Upper lobe of left lung (tissue), 6 donors: ENCODE data around the gene B4GALNT3. TPM values are rescaled to one million over a fixed set of nuclear protein-coding genes. Genes with fewer than 3 reads are reported as not detected.

ENCODE experiments used
- ATAC-seq, 2 donors: fragments of 200-7000 bp; cut with Tn5 transposase; one replicate each; pipeline ENCODE4 v1.9.1; 2022; ENCODE audit warnings: mild to moderate bottlenecking in 2 of 2, moderate library complexity in 2 of 2; ENCODE audit not compliant: low FRiP score in 2 of 2
- DNase-seq, 2 donors: peaks; one replicate each; pipeline ENCODE4 v3.0.0-alpha.2; 2019 to 2020
- H3K27ac ChIP-seq, 4 donors: fragments of 200-600 bp; sonication (generic); one replicate each; pipeline ENCODE4 v1.5.1; 2016 to 2019
- H3K27me3 ChIP-seq, 4 donors: fragments of 200-600 bp; sonication (generic); one replicate each; pipeline ENCODE4 v1.5.1; 2017 to 2019
- H3K36me3 ChIP-seq, 4 donors: fragments of 200-600 bp; sonication (generic); one replicate each; pipeline ENCODE4 v1.5.1; 2016 to 2019
- H3K4me1 ChIP-seq, 4 donors: fragments of 200-600 bp; sonication (generic); one replicate each; pipeline ENCODE4 v1.5.1; 2018 to 2019
- H3K4me3 ChIP-seq, 4 donors: fragments of 200-600 bp; sonication (generic); one replicate each; pipeline ENCODE4 v1.5.1; 2017 to 2019; ENCODE audit warnings: mild to moderate bottlenecking in 2 of 4, moderate library complexity in 1 of 4
- H3K9me3 ChIP-seq, 4 donors: fragments of 200-600 bp; sonication (generic); one replicate each; pipeline ENCODE4 v1.5.1; 2018 to 2019
- EP300 ChIP-seq, 4 donors: sonication (generic); formaldehyde crosslinking; IDR thresholded peaks; one replicate each; pipeline ENCODE4 v1.5.1; 2017; ENCODE audit warnings: antibody characterized with exemption in 4 of 4, control low read depth in 2 of 4
- POLR2A ChIP-seq, 4 donors: fragments of 450-650 bp; IDR thresholded peaks; one replicate each; pipeline ENCODE4 v1.5.1; 2016 to 2017; ENCODE audit warnings: antibody characterized with exemption in 4 of 4, mild to moderate bottlenecking in 2 of 4
- POLR2AphosphoS5 ChIP-seq, 2 donors: sonication (generic); formaldehyde crosslinking; IDR thresholded peaks; one replicate each; pipeline ENCODE4 v1.5.1; 2017; ENCODE audit warnings: antibody characterized with exemption in 2 of 2
- WGBS, 2 donors: methylation state at CpG; one replicate each; pipeline ENCODE4 v1.1.5; 2017 to 2018; 5-methylcytosine and 5-hydroxymethylcytosine counted together
- total RNA-seq, 6 donors: library from RNA; depleted of rRNA in 4 of 6; stranded (reverse); fragments of >200 nt in 4 of 6; gene quantifications; one replicate each; pipeline versions ENCODE4 v1.1.0 to v1.2.1, GENCODE V29; 2016 to 2021
- TF ChIP-seq, protein P1 (sequence below), 6 experiments: fragments of 450-650 bp in 4 of 6; fragments of 200-600 bp in 2 of 6; sonication (generic) in 2 of 6; IDR thresholded peaks; one replicate each; pipeline ENCODE4 v1.5.1; 2016 to 2019; ENCODE audit warnings: antibody characterized with exemption in 6 of 6
- donor health status: DM: no; HTN: no; CAD: no; lungs with moderate emphysema.
- donor health status: DM: no; HTN: yes; CAD: no; lungs with severe emphysema.

Gene B4GALNT3
- total RNA-seq, 6 donors from 2014 or later = 22.2 to 36.0 (median 26.9) TPM

DNA sequence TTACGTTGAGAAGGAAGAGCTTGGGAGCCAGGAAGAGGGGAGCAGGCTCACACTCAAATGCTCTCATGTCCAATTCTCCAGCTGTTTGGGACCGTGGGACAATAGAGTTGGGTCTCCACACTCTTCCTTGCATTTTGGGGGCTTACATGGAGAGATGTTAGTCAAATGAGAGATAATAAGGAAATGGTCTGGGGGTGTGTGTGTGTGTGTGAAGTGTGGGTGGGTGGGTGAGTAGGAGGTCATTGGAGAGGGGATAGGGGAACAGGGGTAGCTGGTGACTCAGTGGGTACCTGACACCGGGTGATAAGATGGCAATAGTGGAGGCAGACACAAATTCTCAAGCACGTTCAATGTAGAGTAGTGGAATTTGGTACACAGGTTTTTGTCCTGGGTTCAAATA, 68.0 kb downstream of the B4GALNT3 start:
- DNase-seq (no peak), ATAC-seq (no peak)
- TF ChIP-seq, protein P1, sequence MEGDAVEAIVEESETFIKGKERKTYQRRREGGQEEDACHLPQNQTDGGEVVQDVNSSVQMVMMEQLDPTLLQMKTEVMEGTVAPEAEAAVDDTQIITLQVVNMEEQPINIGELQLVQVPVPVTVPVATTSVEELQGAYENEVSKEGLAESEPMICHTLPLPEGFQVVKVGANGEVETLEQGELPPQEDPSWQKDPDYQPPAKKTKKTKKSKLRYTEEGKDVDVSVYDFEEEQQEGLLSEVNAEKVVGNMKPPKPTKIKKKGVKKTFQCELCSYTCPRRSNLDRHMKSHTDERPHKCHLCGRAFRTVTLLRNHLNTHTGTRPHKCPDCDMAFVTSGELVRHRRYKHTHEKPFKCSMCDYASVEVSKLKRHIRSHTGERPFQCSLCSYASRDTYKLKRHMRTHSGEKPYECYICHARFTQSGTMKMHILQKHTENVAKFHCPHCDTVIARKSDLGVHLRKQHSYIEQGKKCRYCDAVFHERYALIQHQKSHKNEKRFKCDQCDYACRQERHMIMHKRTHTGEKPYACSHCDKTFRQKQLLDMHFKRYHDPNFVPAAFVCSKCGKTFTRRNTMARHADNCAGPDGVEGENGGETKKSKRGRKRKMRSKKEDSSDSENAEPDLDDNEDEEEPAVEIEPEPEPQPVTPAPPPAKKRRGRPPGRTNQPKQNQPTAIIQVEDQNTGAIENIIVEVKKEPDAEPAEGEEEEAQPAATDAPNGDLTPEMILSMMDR (IDR thresholded peaks at IDR 0.05) = no peak
- no peak for TF ChIP-seq POLR2AphosphoS5 (IDR thresholded peaks at IDR 0.05)
- TF ChIP-seq POLR2A (IDR thresholded peaks at IDR 0.05) = no peak
- no peak for TF ChIP-seq EP300 (IDR thresholded peaks at IDR 0.05)
- Histone ChIP-seq H3K9me3 (peaks cover 0 to 5% (median 2%) of the 10 kb centered on the region in 4 donors), H3K27me3 (no peaks in the 10 kb centered on the region), H3K4me3 (no peak overlapping the region), H3K4me1 (no peaks in the 10 kb centered on the region), H3K36me3 (no peaks in the 10 kb centered on the region), H3K27ac (no peak overlapping the region)
- WGBS, 2 donors = 86 to 87% methylated on average over 4 of the region's 4 CpGs

DNA sequence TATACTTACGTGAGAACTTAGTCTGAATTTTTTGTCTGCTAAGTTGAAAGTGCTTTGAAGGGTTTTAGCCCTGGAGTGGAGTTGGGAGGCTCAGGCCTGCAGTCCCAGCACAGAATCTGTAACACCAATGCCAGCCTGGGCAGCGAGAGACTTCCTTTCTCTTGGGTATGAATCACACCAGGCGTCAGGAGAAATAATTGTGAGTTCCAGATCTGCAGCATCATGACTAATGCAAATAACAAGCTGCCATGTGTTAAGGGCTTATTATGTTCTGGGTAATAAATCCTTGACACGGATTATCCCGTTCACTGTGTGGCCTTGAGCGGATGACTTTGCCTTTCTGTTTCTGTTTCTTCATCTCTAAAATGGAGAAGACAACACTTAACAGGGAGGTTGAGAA, 70.6 kb downstream of the B4GALNT3 start:
- no peaks in the 10 kb centered on the region for H3K4me1 ChIP-seq
- TF ChIP-seq POLR2AphosphoS5 (IDR thresholded peaks at IDR 0.05) (no peak), POLR2A (IDR thresholded peaks at IDR 0.05) (no peak), EP300 (IDR thresholded peaks at IDR 0.05) (no peak)
- TF ChIP-seq, protein P1 (IDR thresholded peaks at IDR 0.05) = no peak
- H3K27me3 ChIP-seq = no peaks in the 10 kb centered on the region
- 92 to 94% methylated on average over 6 of the region's 6 CpGs for WGBS, 2 donors
- no peaks in the 10 kb centered on the region for H3K36me3 ChIP-seq
- H3K4me3 ChIP-seq = no peak overlapping the region
- H3K9me3 ChIP-seq = peaks cover 0 to 5% (median 2%) of the 10 kb centered on the region in 4 donors
- ATAC-seq (no peak), DNase-seq (no peak)
- no peak overlapping the region for H3K27ac ChIP-seq

GRCh38 chr12:530821-531220, 71.1 kb downstream of the B4GALNT3 start:
- Histone ChIP-seq H3K4me3 (no peak overlapping the region), H3K36me3 (no peaks in the 10 kb centered on the region), H3K27ac (no peak overlapping the region), H3K4me1 (no peaks in the 10 kb centered on the region), H3K27me3 (no peaks in the 10 kb centered on the region), H3K9me3 (peaks cover 0 to 5% (median 2%) of the 10 kb centered on the region in 4 donors)
- ATAC-seq (no peak), DNase-seq (no peak)
- 87 to 94% methylated on average over 6 of the region's 6 CpGs for WGBS, 2 donors
- TF ChIP-seq, protein P1 (IDR thresholded peaks at IDR 0.05) = no peak
- TF ChIP-seq POLR2A (IDR thresholded peaks at IDR 0.05) (no peak), EP300 (IDR thresholded peaks at IDR 0.05) (no peak), POLR2AphosphoS5 (IDR thresholded peaks at IDR 0.05) (no peak)

DNA sequence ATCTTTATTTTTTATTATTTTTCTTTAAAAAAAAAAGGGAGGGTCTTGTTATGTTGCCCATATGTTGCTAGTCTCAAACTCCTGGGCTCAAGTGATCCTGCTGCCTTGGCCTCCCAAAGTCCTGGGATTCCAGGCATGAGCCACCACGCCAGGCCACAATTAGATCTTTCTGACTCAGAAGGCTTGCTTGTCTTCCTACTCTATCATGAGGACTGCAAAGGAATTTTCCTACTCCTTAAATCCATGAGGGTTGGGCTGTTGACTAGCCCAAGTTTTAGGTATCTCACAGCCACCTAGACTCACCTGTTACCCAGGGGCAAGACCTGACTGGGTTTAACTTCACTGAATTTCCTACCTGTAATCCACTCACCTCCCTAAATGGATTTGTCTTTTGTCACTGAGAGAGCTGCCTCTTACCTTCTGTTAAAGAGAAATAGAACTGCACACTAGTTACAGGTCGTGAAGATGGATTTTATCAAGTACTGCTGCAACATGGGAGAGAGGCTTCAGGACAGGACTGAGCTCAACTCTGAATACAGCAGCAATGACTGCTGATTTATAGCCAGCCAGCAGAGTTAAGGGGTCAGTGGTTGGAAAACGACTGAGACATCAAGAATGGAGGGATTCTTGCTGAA, 72.3 kb downstream of the B4GALNT3 start:
- no peak for DNase-seq
- H3K4me1 ChIP-seq = no peaks in the 10 kb centered on the region
- no peak for TF ChIP-seq POLR2AphosphoS5 (IDR thresholded peaks at IDR 0.05)
- TF ChIP-seq, protein P1 (IDR thresholded peaks at IDR 0.05) = no peak
- no peak for TF ChIP-seq EP300 (IDR thresholded peaks at IDR 0.05)
- TF ChIP-seq POLR2A (IDR thresholded peaks at IDR 0.05) = no peak

More for the DNA sequence above, 72.3 kb downstream of the B4GALNT3 start:
- Histone ChIP-seq H3K4me3 (no peak overlapping the region), H3K27me3 (no peaks in the 10 kb centered on the region), H3K36me3 (no peaks in the 10 kb centered on the region), H3K9me3 (peaks cover 0 to 5% (median 2%) of the 10 kb centered on the region in 4 donors), H3K27ac (no peak overlapping the region)
- WGBS, 2 donors = 80 to 86% methylated on average over 3 of the region's 3 CpGs
- ATAC-seq = no peak
